GM12872 (cell line): ENCODE data around the gene HBE1.

ENCODE experiments used
- TF ChIP-seq, protein P1 (sequence below): IDR thresholded peaks from 3 replicates; pipeline ENCODE4 v1.5.1; 2011; ENCODE audit warnings: low read depth, mild to moderate bottlenecking, low read length, moderate library complexity; ENCODE audit not compliant: insufficient read depth

HBE1 gene

GRCh38 chr11:5269715-5270147, at the start of gene HBE1:
TSS of gene HBE1 (minus strand) at chr11:5269945. CDS start at chr11:5269890, 55 bp downstream.
- TF ChIP-seq, protein P1, sequence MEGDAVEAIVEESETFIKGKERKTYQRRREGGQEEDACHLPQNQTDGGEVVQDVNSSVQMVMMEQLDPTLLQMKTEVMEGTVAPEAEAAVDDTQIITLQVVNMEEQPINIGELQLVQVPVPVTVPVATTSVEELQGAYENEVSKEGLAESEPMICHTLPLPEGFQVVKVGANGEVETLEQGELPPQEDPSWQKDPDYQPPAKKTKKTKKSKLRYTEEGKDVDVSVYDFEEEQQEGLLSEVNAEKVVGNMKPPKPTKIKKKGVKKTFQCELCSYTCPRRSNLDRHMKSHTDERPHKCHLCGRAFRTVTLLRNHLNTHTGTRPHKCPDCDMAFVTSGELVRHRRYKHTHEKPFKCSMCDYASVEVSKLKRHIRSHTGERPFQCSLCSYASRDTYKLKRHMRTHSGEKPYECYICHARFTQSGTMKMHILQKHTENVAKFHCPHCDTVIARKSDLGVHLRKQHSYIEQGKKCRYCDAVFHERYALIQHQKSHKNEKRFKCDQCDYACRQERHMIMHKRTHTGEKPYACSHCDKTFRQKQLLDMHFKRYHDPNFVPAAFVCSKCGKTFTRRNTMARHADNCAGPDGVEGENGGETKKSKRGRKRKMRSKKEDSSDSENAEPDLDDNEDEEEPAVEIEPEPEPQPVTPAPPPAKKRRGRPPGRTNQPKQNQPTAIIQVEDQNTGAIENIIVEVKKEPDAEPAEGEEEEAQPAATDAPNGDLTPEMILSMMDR, result no peak

DNA sequence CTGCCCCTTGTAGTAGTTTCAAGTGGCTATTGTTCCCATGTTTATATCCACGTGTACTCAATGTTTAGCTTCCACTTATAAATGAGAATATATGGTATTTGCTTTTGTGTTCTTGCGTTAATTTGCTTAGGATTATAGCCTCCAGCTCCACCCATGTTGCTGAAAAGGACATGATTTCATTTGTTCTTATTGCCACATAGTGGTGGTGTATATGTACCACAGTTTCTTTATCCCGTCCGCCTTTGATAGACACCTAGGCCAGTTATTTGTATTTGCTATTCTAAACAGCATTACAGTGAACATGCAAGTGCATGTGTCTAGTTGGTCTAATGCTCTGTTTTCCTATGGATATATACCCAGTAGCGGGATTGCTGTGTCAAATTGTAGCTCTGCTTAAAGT, 47.5 kb upstream of the HBE1 start:
- TF ChIP-seq, protein P1, result no peak

DNA sequence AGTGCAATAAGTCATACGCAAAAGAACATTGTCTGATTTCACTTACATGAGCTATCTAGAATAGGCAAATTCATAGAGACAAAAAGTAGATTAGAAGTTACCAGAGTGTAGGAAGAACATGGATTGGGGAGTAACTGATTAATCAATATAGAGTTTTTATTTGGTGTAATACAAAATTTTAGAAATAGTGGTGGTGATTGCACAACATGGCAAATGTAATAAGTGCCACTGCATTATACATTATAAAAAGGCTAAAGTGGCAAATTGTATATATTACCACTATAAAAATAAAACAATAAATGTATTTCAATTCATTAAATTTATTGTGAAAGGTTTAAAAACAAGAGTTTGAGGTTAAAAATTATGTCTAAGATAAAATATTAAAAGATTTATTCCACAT, 40.7 kb upstream of the HBE1 start:
- TF ChIP-seq, protein P1, result no peak

DNA sequence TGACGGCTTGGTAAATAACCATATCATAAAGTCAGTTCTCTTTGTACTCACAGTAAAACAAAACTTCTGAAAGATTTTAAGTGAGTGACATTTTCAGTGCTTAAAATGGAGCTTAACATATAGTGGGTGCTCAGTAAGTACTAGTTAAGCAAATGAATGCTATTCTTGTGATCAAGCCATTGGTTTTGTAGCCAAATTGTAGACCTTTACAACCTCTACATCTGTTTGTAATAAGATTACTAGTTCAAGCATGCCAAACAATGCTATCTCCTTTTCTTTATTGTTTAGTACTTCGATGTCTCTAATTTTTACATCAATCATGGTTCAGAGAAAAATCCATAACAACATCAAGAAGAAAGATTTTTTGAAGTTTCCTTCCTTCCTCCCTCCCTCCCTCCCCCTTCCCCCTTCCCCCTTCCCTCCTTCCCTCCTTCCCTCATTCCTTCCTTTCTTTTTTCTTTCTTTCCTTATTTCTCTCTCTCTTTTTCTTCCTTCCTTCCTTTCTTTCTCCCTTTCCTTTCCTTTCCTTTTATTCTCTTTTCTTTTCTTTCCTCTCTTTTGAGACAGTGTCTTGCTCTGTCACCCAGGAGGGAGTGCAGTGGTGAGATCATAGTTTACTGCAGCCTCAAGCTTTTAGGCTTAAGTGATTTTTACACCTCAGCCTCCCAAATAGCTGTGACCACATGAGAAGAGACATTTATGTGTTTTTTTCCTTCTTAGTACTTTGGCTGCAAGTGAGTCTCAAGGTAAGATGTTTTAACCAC, 37.7 kb upstream of the HBE1 start:
- TF ChIP-seq, protein P1, result no peak

DNA sequence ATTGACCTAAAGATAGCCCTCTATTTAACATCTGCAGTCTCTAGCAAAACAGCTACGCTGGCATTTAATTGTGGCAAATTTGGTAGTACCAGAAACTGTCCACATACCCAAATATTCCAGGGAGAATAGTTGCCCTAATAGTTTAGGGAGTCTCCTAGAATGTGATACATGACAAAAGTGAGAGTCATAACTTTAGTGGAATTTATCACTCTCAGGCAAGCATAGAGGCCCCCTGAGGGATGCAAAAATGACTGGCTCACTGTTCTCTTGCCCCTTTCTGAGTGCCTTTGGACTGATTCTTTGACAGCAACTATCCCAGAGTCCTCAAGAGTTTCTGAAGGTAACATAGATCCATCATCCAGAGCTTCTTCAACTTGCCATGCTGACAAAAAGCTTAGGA, 34.3 kb upstream of the HBE1 start:
- TF ChIP-seq, protein P1, result no peak

DNA sequence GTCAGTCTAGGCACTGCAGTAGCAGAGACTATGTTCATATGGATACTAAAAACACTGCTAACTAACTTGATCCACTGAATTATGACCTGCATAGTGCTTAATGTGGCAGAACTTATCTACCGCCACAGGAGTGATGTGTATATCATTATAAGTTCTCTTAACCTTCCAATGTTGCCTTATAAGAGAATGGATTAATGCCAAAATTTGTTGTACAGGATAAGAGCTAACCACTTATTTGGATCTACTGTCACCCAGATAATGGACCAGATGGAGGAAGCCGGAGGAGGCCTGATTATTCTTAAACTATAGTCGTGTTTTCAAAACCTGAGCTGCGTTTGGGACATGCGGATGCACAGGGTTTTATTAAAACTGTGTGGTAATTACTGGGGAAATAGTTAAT, 33.9 kb upstream of the HBE1 start:
- TF ChIP-seq, protein P1, result no peak

GRCh38 chr11:5301846-5302245, 32.1 kb upstream of the HBE1 start, which contains the start of gene OR51B4:
TSS of gene OR51B4 (minus strand) at chr11:5301946. CDS start at chr11:5301946, 0 bp downstream.
- TF ChIP-seq, protein P1, result no peak
